Liver (tissue), 9 donors: ENCODE measurements around the gene TFCP2. TPM values are rescaled to one million over a fixed set of nuclear protein-coding genes. Genes with fewer than 3 reads are reported as not detected.

Experiments
- DNase-seq: peaks from one replicate; pipeline ENCODE4 v3.0.0-alpha.2; 2017; ENCODE audit warnings: low spot score
- H3K27ac ChIP-seq, 2 donors: one replicate each; pipeline ENCODE4 v1.7.0; 2013; ENCODE audit warnings: inconsistent platforms in 2 of 2, low read length in 2 of 2, control low read depth in 1 of 2, low read depth in 1 of 2, mild to moderate bottlenecking in 1 of 2
- H3K27me3 ChIP-seq, 4 donors: one replicate each; pipeline versions ENCODE4 v1.6.1 to v1.7.0; 2013; ENCODE audit warnings: low read length in 3 of 4, inconsistent platforms in 1 of 4, mild to moderate bottlenecking in 1 of 4, moderate library complexity in 1 of 4; ENCODE audit not compliant: control insufficient read depth in 4 of 4, insufficient read depth in 4 of 4
- H3K36me3 ChIP-seq, 4 donors: one replicate each; pipeline versions ENCODE4 v1.6.1 to v1.7.0; 2013; ENCODE audit warnings: low read length in 3 of 4, mild to moderate bottlenecking in 3 of 4, low read depth in 1 of 4, moderate library complexity in 1 of 4; ENCODE audit not compliant: control insufficient read depth in 4 of 4, insufficient read depth in 3 of 4
- H3K4me1 ChIP-seq, 4 donors: one replicate each; pipeline versions ENCODE4 v1.6.1 to v1.7.0; 2013; ENCODE audit warnings: low read length in 3 of 4, mild to moderate bottlenecking in 3 of 4, moderate library complexity in 1 of 4; ENCODE audit not compliant: control insufficient read depth in 4 of 4, insufficient read depth in 4 of 4
- H3K4me3 ChIP-seq, 3 donors: one replicate each; pipeline versions ENCODE4 v1.6.1 to v1.7.0; 2013; ENCODE audit warnings: low read length in 3 of 3, control low read depth in 1 of 3, low read depth in 1 of 3, mild to moderate bottlenecking in 1 of 3
- H3K9ac ChIP-seq, 2 donors: one replicate each; pipeline ENCODE4 v1.7.0; 2013; ENCODE audit warnings: low read length in 2 of 2, mild to moderate bottlenecking in 2 of 2, moderate library complexity in 2 of 2, control low read depth in 1 of 2, low read depth in 1 of 2
- H3K9me3 ChIP-seq, 4 donors: one replicate each; pipeline versions ENCODE4 v1.6.1 to v1.7.0; 2013; ENCODE audit warnings: low read length in 3 of 4; ENCODE audit not compliant: control insufficient read depth in 4 of 4
- ATF3 ChIP-seq: IDR thresholded peaks from 2 replicates; pipeline ENCODE4 v1.6.1; 2016; ENCODE audit warnings: antibody characterized with exemption
- CTCF ChIP-seq: fragments of 150-350 bp; IDR thresholded peaks from 2 replicates; pipeline ENCODE4 v1.5.1; 2017; ENCODE audit warnings: improper control_type of control experiment, low read depth, low read length; ENCODE audit not compliant: missing input control
- EGR1 ChIP-seq, 2 donors: IDR thresholded peaks; 2 replicates each; pipeline ENCODE4 v1.6.1; 2016 to 2018; ENCODE audit warnings: antibody characterized with exemption in 2 of 2, low read depth in 2 of 2
- FOXA1 ChIP-seq: IDR thresholded peaks from 2 replicates; pipeline ENCODE4 v1.6.1; 2016; ENCODE audit warnings: antibody characterized with exemption
- FOXA2 ChIP-seq: IDR thresholded peaks from 2 replicates; pipeline ENCODE4 v1.6.1; 2016; ENCODE audit warnings: antibody characterized with exemption
- GABPA ChIP-seq, 2 donors: IDR thresholded peaks in 1 of 2; conservative IDR thresholded peaks in 1 of 2; 2 replicates each; pipeline ENCODE4 v1.6.1; 2016; ENCODE audit warnings: antibody characterized with exemption in 2 of 2, mild to moderate bottlenecking in 1 of 2, moderate library complexity in 1 of 2
- HNF4A ChIP-seq, 2 donors: conservative IDR thresholded peaks; 2 replicates each; pipeline ENCODE4 v1.6.1; 2016; ENCODE audit warnings: antibody characterized with exemption in 2 of 2, mild to moderate bottlenecking in 2 of 2
- HNF4G ChIP-seq: IDR thresholded peaks from 2 replicates; pipeline ENCODE4 v1.6.1; 2016; ENCODE audit warnings: antibody characterized with exemption
- JUND ChIP-seq, 2 donors: IDR thresholded peaks; 2 replicates each; pipeline ENCODE4 v1.6.1; 2016; ENCODE audit warnings: antibody characterized with exemption in 2 of 2
- MAX ChIP-seq: IDR thresholded peaks from 2 replicates; pipeline ENCODE4 v1.6.1; 2016; ENCODE audit warnings: antibody characterized with exemption
- NR2F2 ChIP-seq: IDR thresholded peaks from 2 replicates; pipeline ENCODE4 v1.6.1; 2016; ENCODE audit warnings: antibody characterized with exemption
- RAD21 ChIP-seq, 2 donors: IDR thresholded peaks; 2 replicates each; pipeline ENCODE4 v1.6.1; 2016; ENCODE audit warnings: antibody characterized with exemption in 2 of 2, mild to moderate bottlenecking in 2 of 2
- REST ChIP-seq: IDR thresholded peaks from 2 replicates; pipeline ENCODE4 v1.6.1; 2016; ENCODE audit warnings: antibody characterized with exemption, mild to moderate bottlenecking
- RXRA ChIP-seq, 2 donors: IDR thresholded peaks; 2 replicates each; pipeline ENCODE4 v1.6.1; 2017 to 2018; ENCODE audit warnings: antibody characterized with exemption in 2 of 2, mild to moderate bottlenecking in 1 of 2
- SP1 ChIP-seq: IDR thresholded peaks from 2 replicates; pipeline ENCODE4 v1.6.1; 2018; ENCODE audit warnings: antibody characterized with exemption, mild to moderate bottlenecking
- TAF1 ChIP-seq: conservative IDR thresholded peaks from 2 replicates; pipeline ENCODE4 v1.6.1; 2016; ENCODE audit warnings: antibody characterized with exemption, mild to moderate bottlenecking
- YY1 ChIP-seq: IDR thresholded peaks from 2 replicates; pipeline ENCODE4 v1.6.1; 2016; ENCODE audit warnings: antibody characterized with exemption, mild to moderate bottlenecking
- ZBTB33 ChIP-seq: IDR thresholded peaks from 2 replicates; pipeline ENCODE4 v1.6.1; 2016; ENCODE audit warnings: antibody characterized with exemption
- WGBS: extraction: QIAGEN DNeasy Blood & Tissue Kit; methylation state at CpG from one replicate; pipeline ENCODE4 v1.1.7; 2013; 5-methylcytosine and 5-hydroxymethylcytosine counted together
- polyA plus RNA-seq, 2 donors: library from polyadenylated mRNA; stranded (reverse) in 1 of 2; unstranded in 1 of 2; fragments of 200-250 nt in 1 of 2; fragments of >200 nt in 1 of 2; fragmentation: Nextera tagmentation in 1 of 2; extraction: Ambion mirVana in 1 of 2; gene quantifications; one replicate each; pipeline versions ENCODE4 v1.2.1 to v1.2.3, GENCODE V29; 2013 to 2015
- total RNA-seq, 2 donors: library from RNA; depleted of rRNA; stranded (reverse); fragments of >200 nt; gene quantifications; one replicate each; pipeline ENCODE4 v1.2.3, GENCODE V29; 2014
- donor health status: healthy.
- donor health status: healthy.
- donor health status: healthy.
- donor health status: healthy.
- donor health status: healthy.

The TFCP2 gene
- total RNA-seq (1 to 10 TPM; 6.1 to 8.6 TPM), polyA plus RNA-seq (1 to 10 TPM; 1.6 to 4.2 TPM)

GRCh38 chr12:51172515-51173431, at the start of gene TFCP2:
TFCP2 (minus strand) TSS chr12:51173135; CDS start chr12:51172422, 713 bp downstream.
- peak; percentile 90 for DNase-seq
- TF ChIP-seq TAF1 (peak; percentile 52), RAD21 (IDR thresholded peaks at IDR 0.05) (peak in 1 of 2 donors; percentile 35), HNF4G (no peak), MAX (peak; percentile 38), ZBTB33 (no peak), SP1 (peak; percentile 66), FOXA2 (no peak), NR2F2 (peak; percentile 68), HNF4A (conservative IDR thresholded peaks at IDR 0.05) (peak in 1 of 2 donors; percentile 6), JUND (IDR thresholded peaks at IDR 0.05) (peak in 1 of 2 donors; percentile 66), REST (peak; percentile 78), FOXA1 (no peak), ATF3 (no peak), GABPA (IDR thresholded peaks at IDR 0.05 in 1 of 2, conservative IDR thresholded peaks at IDR 0.05 in 1 of 2) (peak; percentile 98), YY1 (peak; percentile 97), CTCF (no peak), EGR1 (IDR thresholded peaks at IDR 0.05; ENCODE audit: low read depth in 2 of 2) (peak in 1 of 2 donors; percentile 29), RXRA (IDR thresholded peaks at IDR 0.05) (peak; percentile 50 to 56)
- Histone ChIP-seq H3K9me3 (no peaks in the 10 kb centered on the region), H3K4me1 (peaks cover 1 to 12% (median 7%) of the 10 kb centered on the region in 4 donors), H3K4me3 (peak within 1 kb of the TSS; percentile 54 to 98 (median 75)), H3K27me3 (no peaks in the 10 kb centered on the region), H3K36me3 (no peaks in the 10 kb centered on the region), H3K27ac (peak within 1 kb of the TSS; percentile 100), H3K9ac (peak within 1 kb of the TSS; percentile 79 to 90)
- under 1% methylated on average over 58 of the region's 58 CpGs for WGBS
